ENCODE data around the gene ADO. TPM values are rescaled to one million over a fixed set of nuclear protein-coding genes. Genes with fewer than 3 reads are reported as not detected.
A peak's percentile ranks its signal among the peaks of the same experiment; 100 is the strongest.

The ADO gene
- total and polyA plus RNA-seq, 12 donors: 5.3 to 27.2 (median 23.7) TPM

DNA sequence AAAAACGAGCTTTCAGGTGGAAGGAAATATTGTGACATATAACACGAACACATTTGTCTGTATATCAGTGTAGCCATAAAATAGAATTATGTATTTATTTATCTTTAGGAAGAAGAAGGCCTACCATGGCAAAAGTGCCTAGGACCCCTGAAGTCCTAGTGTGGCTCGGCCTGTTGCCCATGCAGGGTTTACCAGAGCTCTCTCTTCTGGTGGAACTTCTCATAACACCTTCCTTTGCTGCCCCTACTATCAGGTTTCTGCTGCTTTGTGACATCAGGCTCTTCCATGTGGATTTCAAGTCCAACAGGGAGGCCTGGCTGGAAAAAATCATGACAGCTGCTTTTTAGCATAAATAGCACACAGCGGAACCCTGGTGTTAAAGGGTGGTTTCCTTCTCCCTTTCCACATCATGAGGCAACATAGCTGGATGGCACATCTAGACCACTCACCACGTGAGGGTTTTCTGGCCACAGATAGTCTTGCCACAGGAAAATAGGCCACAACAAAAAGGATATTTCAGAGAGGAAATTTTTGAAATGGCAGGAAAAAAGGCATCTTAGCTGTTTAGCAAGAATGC, 44.8 kb upstream of the ADO start:
- peak in 3 of 7 donors; percentile 15 to 38 (median 28) for DNase-seq
- Histone ChIP-seq H3K27ac (peak overlapping the region in 3 of 5 donors; percentile 27 to 79 (median 50)), H3K36me3 (replicated peaks in 1 of 2) (no peaks in the 10 kb centered on the region), H3K4me1 (replicated peaks in 1 of 2) (no peaks in the 10 kb centered on the region), H3K27me3 (no peaks in the 10 kb centered on the region), H3K9me3 (replicated peaks in 1 of 3) (no peaks in the 10 kb centered on the region), H3K4me3 (no peak overlapping the region)
- WGBS, 4 donors: 74 to 84% (median 81%) methylated on average over 5 of the region's 5 CpGs
- intact Hi-C loops (cut with DNase I): no loop called here
- no peak for TF ChIP-seq POLR2A (IDR thresholded peaks at IDR 0.05)
- TF ChIP-seq, protein P1, sequence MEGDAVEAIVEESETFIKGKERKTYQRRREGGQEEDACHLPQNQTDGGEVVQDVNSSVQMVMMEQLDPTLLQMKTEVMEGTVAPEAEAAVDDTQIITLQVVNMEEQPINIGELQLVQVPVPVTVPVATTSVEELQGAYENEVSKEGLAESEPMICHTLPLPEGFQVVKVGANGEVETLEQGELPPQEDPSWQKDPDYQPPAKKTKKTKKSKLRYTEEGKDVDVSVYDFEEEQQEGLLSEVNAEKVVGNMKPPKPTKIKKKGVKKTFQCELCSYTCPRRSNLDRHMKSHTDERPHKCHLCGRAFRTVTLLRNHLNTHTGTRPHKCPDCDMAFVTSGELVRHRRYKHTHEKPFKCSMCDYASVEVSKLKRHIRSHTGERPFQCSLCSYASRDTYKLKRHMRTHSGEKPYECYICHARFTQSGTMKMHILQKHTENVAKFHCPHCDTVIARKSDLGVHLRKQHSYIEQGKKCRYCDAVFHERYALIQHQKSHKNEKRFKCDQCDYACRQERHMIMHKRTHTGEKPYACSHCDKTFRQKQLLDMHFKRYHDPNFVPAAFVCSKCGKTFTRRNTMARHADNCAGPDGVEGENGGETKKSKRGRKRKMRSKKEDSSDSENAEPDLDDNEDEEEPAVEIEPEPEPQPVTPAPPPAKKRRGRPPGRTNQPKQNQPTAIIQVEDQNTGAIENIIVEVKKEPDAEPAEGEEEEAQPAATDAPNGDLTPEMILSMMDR (IDR thresholded peaks at IDR 0.05): no peak

DNA sequence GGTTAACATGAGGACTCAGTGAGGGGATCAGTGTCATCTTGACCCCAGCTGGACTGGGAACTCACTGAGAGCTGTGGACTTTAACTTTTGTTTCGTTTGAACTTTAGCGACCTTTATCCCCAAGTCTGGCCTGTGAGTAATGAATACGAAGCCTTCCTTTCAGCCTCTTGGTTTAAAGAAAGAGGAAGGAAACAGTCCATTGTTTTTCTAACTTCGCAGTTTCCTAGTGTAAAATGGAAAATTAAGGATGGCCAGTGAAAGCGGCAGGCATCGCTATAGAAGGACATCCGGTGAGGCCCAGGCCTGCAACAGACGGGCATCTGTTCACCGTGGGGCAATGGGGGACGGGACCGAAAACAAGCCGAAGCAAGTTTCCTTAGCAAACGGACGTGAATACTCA, 44.1 kb upstream of the ADO start:
- no peak overlapping the region for H3K4me3 ChIP-seq
- H3K36me3 ChIP-seq (replicated peaks in 1 of 2): no peaks in the 10 kb centered on the region
- 63 to 71% (median 66%) methylated on average over 14 of the region's 14 CpGs for WGBS, 4 donors
- peak overlapping the region in 3 of 5 donors; percentile 27 to 79 (median 50) for H3K27ac ChIP-seq
- H3K4me1 ChIP-seq (replicated peaks in 1 of 2): no peaks in the 10 kb centered on the region
- TF ChIP-seq POLR2A (IDR thresholded peaks at IDR 0.05): no peak
- TF ChIP-seq, protein P1 (IDR thresholded peaks at IDR 0.05): no peak
- DNase-seq: peak in 6 of 7 donors; percentile 24 to 59 (median 33)
- intact Hi-C loops (cut with DNase I): no loop called here
- no peaks in the 10 kb centered on the region for H3K27me3 ChIP-seq
- no peaks in the 10 kb centered on the region for H3K9me3 ChIP-seq (replicated peaks in 1 of 3)

DNA sequence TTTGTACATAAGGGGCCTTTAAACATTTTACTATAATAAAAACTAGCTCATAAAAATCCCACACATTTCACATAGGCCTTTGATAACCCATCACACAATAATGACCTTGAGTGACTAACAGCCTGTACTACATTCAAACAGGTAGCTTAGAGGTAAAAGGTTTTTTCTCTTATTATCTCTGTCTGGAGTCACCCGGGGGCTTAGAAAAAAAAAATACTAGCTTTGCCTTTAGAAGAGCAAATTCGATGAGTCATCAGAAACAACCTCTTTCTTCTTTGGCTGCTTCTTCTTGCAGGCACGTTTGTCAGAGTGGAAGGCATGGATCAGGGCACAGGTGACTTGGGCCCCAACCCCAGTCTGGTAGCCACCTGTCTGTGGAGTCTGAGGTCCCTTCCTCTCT, 43.4 kb upstream of the ADO start:
- H3K27ac ChIP-seq: peak overlapping the region in 1 of 5 donors; percentile 62

DNA sequence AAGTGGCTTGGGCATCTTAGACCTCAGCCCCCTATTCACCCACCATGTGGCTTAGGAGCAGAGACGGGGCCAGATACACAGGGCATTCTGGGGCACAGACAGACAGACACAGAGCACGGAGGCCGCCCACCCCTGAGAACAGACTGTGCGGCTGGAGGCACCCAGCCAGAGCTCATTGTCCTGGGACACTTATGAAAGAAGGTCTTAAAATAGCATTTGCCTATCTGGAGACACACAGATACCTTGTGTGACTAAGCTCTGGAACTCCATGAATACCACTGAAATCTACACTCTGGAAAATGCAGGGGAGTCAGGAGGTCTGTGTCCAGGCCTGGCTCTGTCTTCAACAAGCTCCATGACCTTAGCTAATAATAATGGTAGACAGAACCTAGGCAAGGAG, 41.4 kb upstream of the ADO start:
- TF ChIP-seq POLR2A (IDR thresholded peaks at IDR 0.05): no peak
- TF ChIP-seq, protein P1 (IDR thresholded peaks at IDR 0.05): no peak
- DNase-seq: no peak
- no peak overlapping the region for H3K4me3 ChIP-seq
- no peaks in the 10 kb centered on the region for H3K9me3 ChIP-seq (replicated peaks in 1 of 3)
- no peak overlapping the region for H3K27ac ChIP-seq
- WGBS, 4 donors: 88 to 96% (median 92%) methylated on average over 3 to 4 of the region's 4 CpGs
- H3K27me3 ChIP-seq: no peaks in the 10 kb centered on the region
- intact Hi-C loops (cut with DNase I): no loop called here
- no peaks in the 10 kb centered on the region for H3K4me1 ChIP-seq (replicated peaks in 1 of 2)
- no peaks in the 10 kb centered on the region for H3K36me3 ChIP-seq (replicated peaks in 1 of 2)

More for the DNA sequence above, 43.4 kb upstream of the ADO start:
- Histone ChIP-seq H3K9me3 (replicated peaks in 1 of 3) (no peaks in the 10 kb centered on the region), H3K4me1 (replicated peaks in 1 of 2) (no peaks in the 10 kb centered on the region), H3K27me3 (no peaks in the 10 kb centered on the region), H3K36me3 (replicated peaks in 1 of 2) (no peaks in the 10 kb centered on the region), H3K4me3 (no peak overlapping the region)
- intact Hi-C loops (cut with DNase I): no loop called here
- no peak for DNase-seq
- WGBS, 4 donors: 24 to 47% (median 32%) methylated on average over 3 of the region's 3 CpGs
- TF ChIP-seq, protein P1 (IDR thresholded peaks at IDR 0.05): no peak
- no peak for TF ChIP-seq POLR2A (IDR thresholded peaks at IDR 0.05)
